Measurements from ENCODE around the gene SOD1.

DNA sequence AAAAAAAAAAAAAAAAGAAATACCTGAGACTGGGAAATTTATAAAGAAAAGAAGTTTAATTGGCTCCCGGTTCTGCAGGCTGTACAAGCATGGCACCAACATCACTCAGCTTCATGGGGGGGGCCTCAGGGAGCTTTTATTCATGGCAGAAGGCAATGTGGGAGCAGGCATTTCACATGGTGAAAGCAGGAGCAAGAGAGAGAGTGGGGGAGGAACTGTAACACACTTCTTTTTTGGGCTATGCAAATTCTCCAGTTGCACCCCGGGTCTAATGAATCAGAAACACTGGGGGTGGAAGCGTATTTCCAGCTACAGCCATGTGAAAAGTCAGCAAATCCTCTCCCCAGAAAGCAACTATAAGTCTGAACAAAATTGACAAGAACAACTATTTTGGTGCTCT is 11.8 kb upstream of the SOD1 start:
- TF ChIP-seq EP300 (IDR thresholded peaks at IDR 0.05; ENCODE audit: borderline replicate concordance in 1 of 2, low read depth in 2 of 2, low read length in 2 of 2) (no peak), KDM1A (IDR thresholded peaks at IDR 0.05; ENCODE audit: borderline replicate concordance, low read length) (no peak), EZH2 (IDR thresholded peaks at IDR 0.05; ENCODE audit: low read depth, low read length, severe bottlenecking) (no peak), POLR2A (IDR thresholded peaks at IDR 0.05; ENCODE audit: control extremely low read depth in 1 of 2, low read depth in 2 of 2, low read length in 2 of 2) (no peak), CHD1 (IDR thresholded peaks at IDR 0.05; ENCODE audit: low read depth, low read length) (no peak)
- TF ChIP-seq, protein P1, sequence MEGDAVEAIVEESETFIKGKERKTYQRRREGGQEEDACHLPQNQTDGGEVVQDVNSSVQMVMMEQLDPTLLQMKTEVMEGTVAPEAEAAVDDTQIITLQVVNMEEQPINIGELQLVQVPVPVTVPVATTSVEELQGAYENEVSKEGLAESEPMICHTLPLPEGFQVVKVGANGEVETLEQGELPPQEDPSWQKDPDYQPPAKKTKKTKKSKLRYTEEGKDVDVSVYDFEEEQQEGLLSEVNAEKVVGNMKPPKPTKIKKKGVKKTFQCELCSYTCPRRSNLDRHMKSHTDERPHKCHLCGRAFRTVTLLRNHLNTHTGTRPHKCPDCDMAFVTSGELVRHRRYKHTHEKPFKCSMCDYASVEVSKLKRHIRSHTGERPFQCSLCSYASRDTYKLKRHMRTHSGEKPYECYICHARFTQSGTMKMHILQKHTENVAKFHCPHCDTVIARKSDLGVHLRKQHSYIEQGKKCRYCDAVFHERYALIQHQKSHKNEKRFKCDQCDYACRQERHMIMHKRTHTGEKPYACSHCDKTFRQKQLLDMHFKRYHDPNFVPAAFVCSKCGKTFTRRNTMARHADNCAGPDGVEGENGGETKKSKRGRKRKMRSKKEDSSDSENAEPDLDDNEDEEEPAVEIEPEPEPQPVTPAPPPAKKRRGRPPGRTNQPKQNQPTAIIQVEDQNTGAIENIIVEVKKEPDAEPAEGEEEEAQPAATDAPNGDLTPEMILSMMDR (IDR thresholded peaks at IDR 0.05; ENCODE audit: control extremely low read depth in 1 of 3, insufficient read depth in 1 of 3, low read depth in 1 of 3, low read length in 3 of 3), result no peak
